HepG2 (cell line): ENCODE data around the gene FUOM. TPM values are rescaled to one million over a fixed set of nuclear protein-coding genes. Genes with fewer than 3 reads are reported as not detected.

Source experiments
- ARID5B ChIP-seq: IDR thresholded peaks from 2 replicates; pipeline ENCODE4 v1.4.0; 2020; ENCODE audit warnings: mild to moderate bottlenecking, missing genetic modification reagents
- EEA1 ChIP-seq: sonication (generic); formaldehyde crosslinking; IDR thresholded peaks from 2 replicates; pipeline ENCODE4 v1.5.1; 2020; ENCODE audit warnings: mild to moderate bottlenecking, missing genetic modification reagents, borderline replicate concordance
- HIVEP1 ChIP-seq: sonication (generic); formaldehyde crosslinking; IDR thresholded peaks from 2 replicates; pipeline ENCODE4 v1.4.0; 2020; ENCODE audit warnings: mild to moderate bottlenecking, missing genetic modification reagents
- NR2F1 ChIP-seq, 2 experiments: fragments of 450-650 bp in 1 of 2; formaldehyde crosslinking in 1 of 2; IDR thresholded peaks; 2 replicates each; pipeline versions ENCODE4 v1.5.0 to v1.6.1; 2016 to 2020; ENCODE audit warnings: mild to moderate bottlenecking in 1 of 2, missing compliant biosample characterization in 1 of 2, missing genetic modification reagents in 1 of 2, moderate library complexity in 1 of 2
- ONECUT2 ChIP-seq: sonication (generic); formaldehyde crosslinking; IDR thresholded peaks from 2 replicates; pipeline ENCODE4 v1.4.0; 2020; ENCODE audit warnings: missing genetic modification reagents
- THAP7 ChIP-seq: sonication (generic); formaldehyde crosslinking; IDR thresholded peaks from 2 replicates; pipeline ENCODE4 v1.8.1; 2023; ENCODE audit warnings: mild to moderate bottlenecking, missing genetic modification reagents
- ZNF430 ChIP-seq: sonication (generic); formaldehyde crosslinking; IDR thresholded peaks from 2 replicates; pipeline ENCODE4 v1.9.0; 2021; ENCODE audit warnings: mild to moderate bottlenecking, missing genetic modification reagents
- ZNF543 ChIP-seq: sonication (generic); formaldehyde crosslinking; IDR thresholded peaks from 2 replicates; pipeline ENCODE4 v1.4.0; 2020; ENCODE audit warnings: mild to moderate bottlenecking, missing genetic modification reagents
- ZNF615 ChIP-seq: sonication (generic); formaldehyde crosslinking; IDR thresholded peaks from 2 replicates; pipeline ENCODE4 v1.5.0; 2020; ENCODE audit warnings: mild to moderate bottlenecking, missing genetic modification reagents, borderline replicate concordance
- polyA plus RNA-seq, 8 experiments: library from polyadenylated mRNA; depleted of rRNA in 3 of 8; stranded (reverse) in 7 of 8; unstranded in 1 of 8; fragments of >200 nt; fragmentation: Illumina TruSeq in 4 of 8; extraction: Trizol in 4 of 8; gene quantifications; 2 replicates each; pipeline versions ENCODE4 v1.2.1 to v1.2.3, GENCODE V29; 2011 to 2016; ENCODE audit warnings: low read depth in 4 of 8, missing spikeins in 1 of 8, mixed read lengths in 1 of 8; ENCODE audit not compliant: insufficient read depth in 1 of 8
- total RNA-seq, 5 experiments: library from RNA; depleted of rRNA; stranded (reverse); fragments of >200 nt; fragmentation: Illumina TruSeq; extraction: Trizol; gene quantifications; 2 replicates each; pipeline ENCODE4 v1.2.3, GENCODE V29; 2016; ENCODE audit warnings: low read depth in 1 of 5
- TF ChIP-seq, protein P1 (sequence below): sonication (generic); formaldehyde crosslinking; IDR thresholded peaks from 2 replicates; pipeline ENCODE4 v1.5.1; 2020; ENCODE audit warnings: missing genetic modification reagents, mild to moderate bottlenecking, borderline replicate concordance
- TF ChIP-seq, protein P2 (sequence below): sonication (generic); formaldehyde crosslinking; IDR thresholded peaks from 2 replicates; pipeline ENCODE4 v1.4.0; 2020; ENCODE audit warnings: missing genetic modification reagents
- TF ChIP-seq, protein P3 (sequence below): sonication (generic); formaldehyde crosslinking; IDR thresholded peaks from 2 replicates; pipeline ENCODE4 v1.4.0; 2020; ENCODE audit warnings: mild to moderate bottlenecking, missing genetic modification reagents

FUOM gene
- total and polyA plus RNA-seq, 2 of the 13 experiments (the other 11 are each of a cell fraction or from before 2014, with no cell fraction given): 27.5 to 60.4 TPM

GRCh38 chr10:133394064-133394663, 36.3 kb upstream of the FUOM start, which contains the start of gene MTG1 (continued):
- TF ChIP-seq ARID5B (CRISPR knock-in tag): peak; percentile 58
- TF ChIP-seq, protein P1, sequence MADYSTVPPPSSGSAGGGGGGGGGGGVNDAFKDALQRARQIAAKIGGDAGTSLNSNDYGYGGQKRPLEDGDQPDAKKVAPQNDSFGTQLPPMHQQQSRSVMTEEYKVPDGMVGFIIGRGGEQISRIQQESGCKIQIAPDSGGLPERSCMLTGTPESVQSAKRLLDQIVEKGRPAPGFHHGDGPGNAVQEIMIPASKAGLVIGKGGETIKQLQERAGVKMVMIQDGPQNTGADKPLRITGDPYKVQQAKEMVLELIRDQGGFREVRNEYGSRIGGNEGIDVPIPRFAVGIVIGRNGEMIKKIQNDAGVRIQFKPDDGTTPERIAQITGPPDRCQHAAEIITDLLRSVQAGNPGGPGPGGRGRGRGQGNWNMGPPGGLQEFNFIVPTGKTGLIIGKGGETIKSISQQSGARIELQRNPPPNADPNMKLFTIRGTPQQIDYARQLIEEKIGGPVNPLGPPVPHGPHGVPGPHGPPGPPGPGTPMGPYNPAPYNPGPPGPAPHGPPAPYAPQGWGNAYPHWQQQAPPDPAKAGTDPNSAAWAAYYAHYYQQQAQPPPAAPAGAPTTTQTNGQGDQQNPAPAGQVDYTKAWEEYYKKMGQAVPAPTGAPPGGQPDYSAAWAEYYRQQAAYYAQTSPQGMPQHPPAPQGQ (CRISPR knock-in tag): no peak
- TF ChIP-seq, protein P2, sequence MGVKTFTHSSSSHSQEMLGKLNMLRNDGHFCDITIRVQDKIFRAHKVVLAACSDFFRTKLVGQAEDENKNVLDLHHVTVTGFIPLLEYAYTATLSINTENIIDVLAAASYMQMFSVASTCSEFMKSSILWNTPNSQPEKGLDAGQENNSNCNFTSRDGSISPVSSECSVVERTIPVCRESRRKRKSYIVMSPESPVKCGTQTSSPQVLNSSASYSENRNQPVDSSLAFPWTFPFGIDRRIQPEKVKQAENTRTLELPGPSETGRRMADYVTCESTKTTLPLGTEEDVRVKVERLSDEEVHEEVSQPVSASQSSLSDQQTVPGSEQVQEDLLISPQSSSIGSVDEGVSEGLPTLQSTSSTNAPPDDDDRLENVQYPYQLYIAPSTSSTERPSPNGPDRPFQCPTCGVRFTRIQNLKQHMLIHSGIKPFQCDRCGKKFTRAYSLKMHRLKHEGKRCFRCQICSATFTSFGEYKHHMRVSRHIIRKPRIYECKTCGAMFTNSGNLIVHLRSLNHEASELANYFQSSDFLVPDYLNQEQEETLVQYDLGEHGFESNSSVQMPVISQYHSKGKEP (CRISPR knock-in tag): no peak
- TF ChIP-seq, protein P3, sequence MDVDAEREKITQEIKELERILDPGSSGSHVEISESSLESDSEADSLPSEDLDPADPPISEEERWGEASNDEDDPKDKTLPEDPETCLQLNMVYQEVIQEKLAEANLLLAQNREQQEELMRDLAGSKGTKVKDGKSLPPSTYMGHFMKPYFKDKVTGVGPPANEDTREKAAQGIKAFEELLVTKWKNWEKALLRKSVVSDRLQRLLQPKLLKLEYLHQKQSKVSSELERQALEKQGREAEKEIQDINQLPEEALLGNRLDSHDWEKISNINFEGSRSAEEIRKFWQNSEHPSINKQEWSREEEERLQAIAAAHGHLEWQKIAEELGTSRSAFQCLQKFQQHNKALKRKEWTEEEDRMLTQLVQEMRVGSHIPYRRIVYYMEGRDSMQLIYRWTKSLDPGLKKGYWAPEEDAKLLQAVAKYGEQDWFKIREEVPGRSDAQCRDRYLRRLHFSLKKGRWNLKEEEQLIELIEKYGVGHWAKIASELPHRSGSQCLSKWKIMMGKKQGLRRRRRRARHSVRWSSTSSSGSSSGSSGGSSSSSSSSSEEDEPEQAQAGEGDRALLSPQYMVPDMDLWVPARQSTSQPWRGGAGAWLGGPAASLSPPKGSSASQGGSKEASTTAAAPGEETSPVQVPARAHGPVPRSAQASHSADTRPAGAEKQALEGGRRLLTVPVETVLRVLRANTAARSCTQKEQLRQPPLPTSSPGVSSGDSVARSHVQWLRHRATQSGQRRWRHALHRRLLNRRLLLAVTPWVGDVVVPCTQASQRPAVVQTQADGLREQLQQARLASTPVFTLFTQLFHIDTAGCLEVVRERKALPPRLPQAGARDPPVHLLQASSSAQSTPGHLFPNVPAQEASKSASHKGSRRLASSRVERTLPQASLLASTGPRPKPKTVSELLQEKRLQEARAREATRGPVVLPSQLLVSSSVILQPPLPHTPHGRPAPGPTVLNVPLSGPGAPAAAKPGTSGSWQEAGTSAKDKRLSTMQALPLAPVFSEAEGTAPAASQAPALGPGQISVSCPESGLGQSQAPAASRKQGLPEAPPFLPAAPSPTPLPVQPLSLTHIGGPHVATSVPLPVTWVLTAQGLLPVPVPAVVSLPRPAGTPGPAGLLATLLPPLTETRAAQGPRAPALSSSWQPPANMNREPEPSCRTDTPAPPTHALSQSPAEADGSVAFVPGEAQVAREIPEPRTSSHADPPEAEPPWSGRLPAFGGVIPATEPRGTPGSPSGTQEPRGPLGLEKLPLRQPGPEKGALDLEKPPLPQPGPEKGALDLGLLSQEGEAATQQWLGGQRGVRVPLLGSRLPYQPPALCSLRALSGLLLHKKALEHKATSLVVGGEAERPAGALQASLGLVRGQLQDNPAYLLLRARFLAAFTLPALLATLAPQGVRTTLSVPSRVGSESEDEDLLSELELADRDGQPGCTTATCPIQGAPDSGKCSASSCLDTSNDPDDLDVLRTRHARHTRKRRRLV (CRISPR knock-in tag): no peak
- peak; percentile 86; the same call in 1 of the 2 replicates for TF ChIP-seq ZNF543 (CRISPR knock-in tag)
- peak; percentile 97; the same call in 1 of the 2 replicates for TF ChIP-seq EEA1 (CRISPR knock-in tag)
- peak in 1 of 2 experiments; percentile 40; a peak in 2 of 4 replicates for TF ChIP-seq NR2F1 (CRISPR knock-in tag; IDR thresholded peaks at IDR 0.05)
- no peak for TF ChIP-seq ONECUT2 (CRISPR knock-in tag)
- no peak; the same call in 1 of the 2 replicates for TF ChIP-seq ZNF430 (CRISPR knock-in tag)
- TF ChIP-seq HIVEP1 (CRISPR knock-in tag): peak; percentile 57
- TF ChIP-seq THAP7 (CRISPR knock-in tag): peak; percentile 99
- peak; percentile 85 for TF ChIP-seq ZNF615 (CRISPR knock-in tag)
